Naive thymus-derived CD4-positive, alpha-beta T cell (primary cell): Measurements from ENCODE around the gene TECTB. TPM values are rescaled to one million over a fixed set of nuclear protein-coding genes. Genes with fewer than 3 reads are reported as not detected.

Experiments used
- ATAC-seq: fragments of 150-1000 bp; cut with Tn5 transposase; 2 replicates; pipeline ENCODE4 v1.10.0; 2021; ENCODE audit warnings: mild to moderate bottlenecking, moderate library complexity
- CTCF ChIA-PET: fragments of 350-600 bp; sonication (Branson Sonifier 250); formaldehyde crosslinking; loops from one replicate; lab custom pipeline; 2021; ENCODE audit warnings: antibody characterized with exemption; lab: Charles Lee
- POLR2A ChIA-PET: fragments of 350-600 bp; sonication (Branson Sonifier 250); formaldehyde crosslinking; loops from one replicate; lab custom pipeline; 2021; ENCODE audit warnings: antibody characterized with exemption, inconsistent platforms; lab: Charles Lee
- DNase-seq, 9 donors: peaks; one replicate each; pipeline versions ENCODE4 v3.0.0 to v3.0.0-alpha.2; 2020 to 2022; ENCODE audit warnings: mixed read lengths in 1 of 9
- H3K27ac ChIP-seq: one replicate; pipeline ENCODE4 v1.7.0; 2013; ENCODE audit warnings: mild to moderate bottlenecking, low read depth, low read length, moderate library complexity
- H3K27me3 ChIP-seq, 2 donors: one replicate each; pipeline ENCODE4 v1.7.0; 2013; ENCODE audit warnings: low read length in 2 of 2, mild to moderate bottlenecking in 2 of 2, moderate library complexity in 2 of 2; ENCODE audit not compliant: control insufficient read depth in 2 of 2, insufficient read depth in 2 of 2
- H3K36me3 ChIP-seq, 3 experiments: 1 replicate in 2 of 3; 2 replicates in 1 of 3; pipeline ENCODE4 v1.7.0; 2013; ENCODE audit warnings: low read length in 3 of 3, mild to moderate bottlenecking in 3 of 3, moderate library complexity in 1 of 3; ENCODE audit not compliant: insufficient read depth in 3 of 3, control insufficient read depth in 2 of 3
- H3K4me1 ChIP-seq, 2 donors: one replicate each; pipeline ENCODE4 v1.7.0; 2013; ENCODE audit warnings: low read length in 2 of 2, mild to moderate bottlenecking in 2 of 2, moderate library complexity in 1 of 2; ENCODE audit not compliant: control insufficient read depth in 2 of 2, insufficient read depth in 2 of 2
- H3K4me3 ChIP-seq: 2 replicates; pipeline ENCODE4 v1.7.0; 2013; ENCODE audit warnings: mild to moderate bottlenecking, low read length
- H3K9me3 ChIP-seq, 3 experiments: 1 replicate in 2 of 3; 2 replicates in 1 of 3; pipeline ENCODE4 v1.7.0; 2013; ENCODE audit warnings: low read length in 3 of 3; ENCODE audit not compliant: control insufficient read depth in 2 of 3
- H3K27ac Mint-ChIP-seq, 9 donors: one replicate each; pipeline ENCODE4 v1.8.0; 2020 to 2022; ENCODE audit warnings: mixed read lengths in 9 of 9, mild to moderate bottlenecking in 8 of 9, moderate library complexity in 5 of 9, inconsistent platforms in 2 of 9
- H3K27me3 Mint-ChIP-seq, 5 donors: one replicate each; pipeline ENCODE4 v1.8.0; 2021 to 2022; ENCODE audit warnings: mixed read lengths in 5 of 5, mild to moderate bottlenecking in 1 of 5
- H3K36me3 Mint-ChIP-seq, 5 donors: one replicate each; pipeline ENCODE4 v1.8.0; 2020 to 2022; ENCODE audit warnings: mixed read lengths in 5 of 5, mild to moderate bottlenecking in 3 of 5, inconsistent platforms in 1 of 5
- H3K4me1 Mint-ChIP-seq, 7 donors: one replicate each; pipeline ENCODE4 v1.8.0; 2020 to 2022; ENCODE audit warnings: mixed read lengths in 7 of 7, mild to moderate bottlenecking in 3 of 7, inconsistent platforms in 1 of 7
- H3K4me3 Mint-ChIP-seq, 10 donors: one replicate each; pipeline ENCODE4 v1.8.0; 2020 to 2022; ENCODE audit warnings: mild to moderate bottlenecking in 10 of 10, mixed read lengths in 10 of 10, moderate library complexity in 6 of 10, inconsistent platforms in 2 of 10
- H3K9me3 Mint-ChIP-seq, 11 donors: one replicate each; pipeline ENCODE4 v1.8.0; 2020 to 2022; ENCODE audit warnings: mixed read lengths in 11 of 11, mild to moderate bottlenecking in 4 of 11, inconsistent platforms in 1 of 11, moderate library complexity in 1 of 11
- intact Hi-C, 2 donors: fragments of 100-400 bp; cut with micrococcal nuclease; formaldehyde crosslinking; loops; one replicate each; pipeline ENCODE4 v1.15.1; 2023
- polyA plus RNA-seq, 2 donors: library from polyadenylated mRNA; unstranded; fragments of 300-500 nt; fragmentation: Illumina TruSeq; gene quantifications; one replicate each; pipeline ENCODE4 v1.2.3, GENCODE V29; 2021
- total RNA-seq, 6 experiments: library from RNA in 5 of 6; stranded (reverse) in 5 of 6; gene quantifications; 1 replicate in 5 of 6; 2 replicates in 1 of 6; pipeline ENCODE4 v1.2.3 and lab custom pipeline; 2021 to 2026

Gene TECTB
- total and polyA plus RNA-seq, 7 experiments from 2014 or later = not detected

GRCh38 chr10:112279433-112279832 is 3.8 kb upstream of the TECTB start:
- intact Hi-C loops = no loop called here
- ChIA-PET POLR2A (no interaction called here), CTCF (no interaction called here)
- Mint-ChIP-seq H3K4me3 (no peak overlapping the region), H3K27ac (no peak overlapping the region), H3K36me3 (no peaks in the 10 kb centered on the region), H3K27me3 (peaks cover 19 to 28% (median 28%) of the 10 kb centered on the region in 5 donors), H3K4me1 (no peaks in the 10 kb centered on the region), H3K9me3 (peaks cover 0 to 2% (median 0%) of the 10 kb centered on the region in 11 donors)
- H3K36me3 ChIP-seq = no peaks in the 10 kb centered on the region
- no peaks in the 10 kb centered on the region for H3K4me1 ChIP-seq
- H3K4me3 ChIP-seq = no peak overlapping the region
- no peaks in the 10 kb centered on the region for H3K27me3 ChIP-seq
- no peak overlapping the region for H3K27ac ChIP-seq
- no peaks in the 10 kb centered on the region for H3K9me3 ChIP-seq
- ATAC-seq = no peak
- no peak for DNase-seq

GRCh38 chr10:112280205-112280921 is 2.8 kb upstream of the TECTB start:
- CTCF ChIA-PET = no interaction called here
- no peaks in the 10 kb centered on the region for H3K4me1 ChIP-seq
- Mint-ChIP-seq H3K4me1 (no peaks in the 10 kb centered on the region), H3K27ac (no peak overlapping the region), H3K9me3 (peaks cover 0 to 2% (median 0%) of the 10 kb centered on the region in 11 donors), H3K36me3 (no peaks in the 10 kb centered on the region), H3K4me3 (no peak overlapping the region), H3K27me3 (peaks cover 19 to 33% (median 30%) of the 10 kb centered on the region in 5 donors)
- no peak overlapping the region for H3K27ac ChIP-seq
- intact Hi-C loops = no loop called here
- no peaks in the 10 kb centered on the region for H3K27me3 ChIP-seq
- H3K9me3 ChIP-seq = no peaks in the 10 kb centered on the region
- ATAC-seq = no peak
- no peak for DNase-seq
- POLR2A ChIA-PET = no interaction called here
- H3K36me3 ChIP-seq = no peaks in the 10 kb centered on the region
- H3K4me3 ChIP-seq = no peak overlapping the region

GRCh38 chr10:112282086-112282485 is 1.1 kb upstream of the TECTB start:
- no peak overlapping the region for H3K4me3 ChIP-seq
- intact Hi-C loops = no loop called here
- POLR2A ChIA-PET = no interaction called here
- Mint-ChIP-seq H3K27me3 (peaks cover 17 to 37% (median 30%) of the 10 kb centered on the region in 5 donors), H3K9me3 (peaks cover 0 to 2% (median 0%) of the 10 kb centered on the region in 11 donors), H3K4me3 (no peak overlapping the region), H3K27ac (no peak overlapping the region), H3K36me3 (no peaks in the 10 kb centered on the region), H3K4me1 (no peaks in the 10 kb centered on the region)
- H3K4me1 ChIP-seq = no peaks in the 10 kb centered on the region
- no peaks in the 10 kb centered on the region for H3K27me3 ChIP-seq
- ATAC-seq (no peak), DNase-seq (no peak)
- H3K27ac ChIP-seq = no peak overlapping the region
- H3K36me3 ChIP-seq = no peaks in the 10 kb centered on the region
- CTCF ChIA-PET = no interaction called here
- no peaks in the 10 kb centered on the region for H3K9me3 ChIP-seq

GRCh38 chr10:112286837-112287818 is 3.9 kb downstream of the TECTB start:
- intact Hi-C loops = no loop called here
- Mint-ChIP-seq H3K27me3 (peaks cover 2 to 17% (median 7%) of the 10 kb centered on the region in 5 donors), H3K4me1 (no peaks in the 10 kb centered on the region), H3K9me3 (no peaks in the 10 kb centered on the region), H3K27ac (no peak overlapping the region), H3K36me3 (no peaks in the 10 kb centered on the region), H3K4me3 (no peak overlapping the region)
- no peak for DNase-seq
- CTCF ChIA-PET = no interaction called here
- POLR2A ChIA-PET = no interaction called here
- no peaks in the 10 kb centered on the region for H3K4me1 ChIP-seq
- H3K36me3 ChIP-seq = no peaks in the 10 kb centered on the region
- ATAC-seq = no peak
- no peak overlapping the region for H3K27ac ChIP-seq
- H3K9me3 ChIP-seq = no peaks in the 10 kb centered on the region
- no peak overlapping the region for H3K4me3 ChIP-seq
- H3K27me3 ChIP-seq = no peaks in the 10 kb centered on the region

- Mint-ChIP-seq H3K4me1 (no peaks in the 10 kb centered on the region), H3K9me3 (no peaks in the 10 kb centered on the region), H3K27me3 (peaks cover 2 to 22% (median 7%) of the 10 kb centered on the region in 5 donors), H3K4me3 (no peak overlapping the region), H3K36me3 (no peaks in the 10 kb centered on the region), H3K27ac (no peak overlapping the region)
- ChIA-PET POLR2A (no interaction called here), CTCF (no interaction called here)
- ATAC-seq (no peak), DNase-seq (no peak)
- H3K36me3 ChIP-seq = no peaks in the 10 kb centered on the region
- H3K27me3 ChIP-seq = no peaks in the 10 kb centered on the region
- intact Hi-C loops = no loop called here
- no peak overlapping the region for H3K27ac ChIP-seq
- H3K4me1 ChIP-seq = no peaks in the 10 kb centered on the region
- no peaks in the 10 kb centered on the region for H3K9me3 ChIP-seq
- H3K4me3 ChIP-seq = no peak overlapping the region
Observed at GRCh38 chr10:112287844-112288243, 4.6 kb downstream of the TECTB start.

GRCh38 chr10:112288486-112288885 is 5.3 kb downstream of the TECTB start:
- Mint-ChIP-seq H3K27me3 (peaks cover 3 to 21% (median 11%) of the 10 kb centered on the region in 5 donors), H3K9me3 (no peaks in the 10 kb centered on the region), H3K27ac (no peak overlapping the region), H3K36me3 (no peaks in the 10 kb centered on the region), H3K4me3 (no peak overlapping the region), H3K4me1 (no peaks in the 10 kb centered on the region)
- Histone ChIP-seq H3K4me3 (no peak overlapping the region), H3K27me3 (no peaks in the 10 kb centered on the region), H3K27ac (no peak overlapping the region), H3K4me1 (no peaks in the 10 kb centered on the region), H3K9me3 (no peaks in the 10 kb centered on the region), H3K36me3 (no peaks in the 10 kb centered on the region)
- CTCF ChIA-PET = no interaction called here
- intact Hi-C loops = no loop called here
- no peak for DNase-seq
- POLR2A ChIA-PET = no interaction called here
- ATAC-seq = no peak
